SJCRH30 (cell line): ENCODE measurements around the gene CD151. TPM values are rescaled to one million over a fixed set of nuclear protein-coding genes. Genes with fewer than 3 reads are reported as not detected.

Experiments used
- DNase-seq, 2 experiments: peaks; one replicate each; pipeline ENCODE4 v3.0.0-alpha.2; 2015 to 2020
- H3K27ac ChIP-seq: fragments of 250-450 bp; sonication (Bioruptor Pico); 2 replicates; pipeline ENCODE4 v1.5.1; 2020; ENCODE audit warnings: mild to moderate bottlenecking, moderate library complexity
- H3K27me3 ChIP-seq: fragments of 250-450 bp; sonication (Bioruptor Pico); 2 replicates; pipeline ENCODE4 v1.5.1; 2020; ENCODE audit warnings: mild to moderate bottlenecking, moderate library complexity
- H3K36me3 ChIP-seq: fragments of 250-450 bp; sonication (Bioruptor Pico); 2 replicates; pipeline ENCODE4 v1.5.1; 2020; ENCODE audit warnings: mild to moderate bottlenecking, moderate library complexity
- H3K4me1 ChIP-seq: fragments of 250-450 bp; sonication (Bioruptor Pico); 2 replicates; pipeline ENCODE4 v1.5.1; 2020; ENCODE audit warnings: mild to moderate bottlenecking, moderate library complexity
- H3K4me3 ChIP-seq: fragments of 250-450 bp; sonication (Bioruptor Pico); 2 replicates; pipeline ENCODE4 v1.5.1; 2020; ENCODE audit warnings: mild to moderate bottlenecking, moderate library complexity
- H3K9me3 ChIP-seq: fragments of 250-450 bp; sonication (Bioruptor Pico); replicated peaks from 2 replicates; pipeline ENCODE4 v1.5.1; 2020; ENCODE audit warnings: mild to moderate bottlenecking, moderate library complexity
- total RNA-seq: library from RNA; depleted of rRNA; stranded (reverse); fragments of >200 nt; shearing (Covaris generic); gene quantifications from 2 replicates; pipeline ENCODE4 v1.2.3, GENCODE V29; 2014

Gene CD151
- total RNA-seq, 1 experiment from 2014 or later, result 122 TPM

GRCh38 chr11:846496-847098, 13.8 kb downstream of the CD151 start:
- peaks cover 4% of the 10 kb centered on the region; the same call in 1 of the 2 replicates for H3K36me3 ChIP-seq
- DNase-seq, result no peak
- H3K9me3 ChIP-seq, result no peaks in the 10 kb centered on the region
- no peaks in the 10 kb centered on the region for H3K27me3 ChIP-seq
- peaks cover 20% of the 10 kb centered on the region for H3K4me1 ChIP-seq
- H3K4me3 ChIP-seq, result no peak overlapping the region
- no peak overlapping the region for H3K27ac ChIP-seq

GRCh38 chr11:847876-848275, 15.1 kb downstream of the CD151 start:
- Histone ChIP-seq H3K27ac (no peak overlapping the region), H3K36me3 (peaks cover 4% of the 10 kb centered on the region; the same call in 1 of the 2 replicates), H3K27me3 (no peaks in the 10 kb centered on the region), H3K4me3 (no peak overlapping the region), H3K4me1 (peaks cover 20% of the 10 kb centered on the region), H3K9me3 (no peaks in the 10 kb centered on the region)
- DNase-seq, result no peak

DNA sequence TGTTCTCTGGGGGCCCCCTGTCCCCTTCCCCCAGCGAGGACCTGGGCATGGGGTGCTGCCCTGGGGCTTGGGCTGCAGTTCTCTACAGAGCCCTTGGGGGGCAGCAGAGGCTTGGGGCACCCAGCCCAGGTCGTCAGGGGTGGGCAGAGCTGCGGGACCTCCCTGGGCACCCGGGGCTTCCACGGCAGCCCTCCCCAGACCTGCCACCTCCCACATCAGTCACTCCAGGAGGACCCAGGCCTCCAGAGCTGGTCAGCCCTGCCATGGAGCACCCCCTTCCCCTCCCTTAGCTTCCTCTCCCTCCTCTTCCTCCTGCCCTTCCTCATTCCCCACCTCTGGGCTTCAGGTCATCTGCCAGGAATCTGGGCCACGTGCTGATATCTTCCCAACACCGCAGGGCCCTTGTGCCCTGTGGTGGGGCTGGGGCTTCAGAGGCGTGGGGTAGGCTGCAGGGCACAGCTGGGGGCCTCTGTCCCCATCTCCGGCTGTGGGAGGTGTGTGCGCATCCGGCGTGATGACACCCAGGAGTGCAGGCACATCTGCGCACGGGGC, 15.7 kb downstream of the CD151 start:
- Histone ChIP-seq H3K27ac (no peak overlapping the region), H3K4me1 (peaks cover 20% of the 10 kb centered on the region), H3K36me3 (peaks cover 4% of the 10 kb centered on the region; the same call in 1 of the 2 replicates), H3K27me3 (no peaks in the 10 kb centered on the region), H3K9me3 (no peaks in the 10 kb centered on the region), H3K4me3 (no peak overlapping the region)
- DNase-seq, result peak in 1 of 2 experiments; percentile 49

DNA sequence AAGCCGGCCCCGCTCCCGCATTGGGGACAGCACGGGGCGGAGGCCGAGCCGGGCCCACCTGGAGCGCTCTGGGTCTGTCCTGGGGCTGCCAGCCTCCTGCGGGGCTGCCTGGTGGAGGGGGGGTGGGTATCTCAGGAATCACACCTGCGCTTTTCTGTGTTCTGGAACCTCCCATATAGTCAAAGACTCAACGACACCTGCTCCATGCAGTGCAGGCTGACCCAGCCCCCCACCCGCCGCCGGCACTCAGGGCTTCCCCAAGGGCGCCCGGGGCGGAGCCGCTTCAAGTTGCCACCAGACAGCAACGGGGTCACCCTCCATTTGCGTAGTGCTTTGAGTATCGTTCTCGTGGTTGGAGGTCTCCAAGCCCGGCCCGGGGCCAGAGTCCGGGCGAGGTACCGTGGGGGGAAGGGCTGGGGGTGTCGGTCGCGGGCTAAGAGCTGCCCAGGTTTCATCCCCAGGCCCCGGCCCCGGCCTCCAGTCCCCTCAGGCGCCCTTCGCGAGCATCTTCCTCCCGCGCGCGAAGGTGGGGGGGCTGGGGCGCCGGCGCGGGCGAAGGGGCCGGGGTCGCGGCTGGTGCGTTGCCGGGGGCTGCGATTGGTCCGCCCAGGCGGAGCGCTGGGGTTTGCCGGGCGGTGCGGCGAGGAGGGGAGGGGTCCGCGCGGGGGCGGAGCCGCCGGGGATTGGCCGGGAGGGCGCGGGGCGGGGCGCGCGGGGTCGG, 16.5 kb downstream of the CD151 start:
- H3K4me1 ChIP-seq, result peaks cover 16% of the 10 kb centered on the region
- peaks cover 4% of the 10 kb centered on the region; the same call in 1 of the 2 replicates for H3K36me3 ChIP-seq
- H3K27ac ChIP-seq, result no peak overlapping the region
- H3K9me3 ChIP-seq, result no peaks in the 10 kb centered on the region
- H3K4me3 ChIP-seq, result no peak overlapping the region
- no peak for DNase-seq
- H3K27me3 ChIP-seq, result no peaks in the 10 kb centered on the region

GRCh38 chr11:849951-850774, 17.4 kb downstream of the CD151 start:
- Histone ChIP-seq H3K4me1 (peaks cover 11% of the 10 kb centered on the region), H3K4me3 (no peak overlapping the region), H3K27ac (no peak overlapping the region), H3K27me3 (no peaks in the 10 kb centered on the region), H3K36me3 (peaks cover 4% of the 10 kb centered on the region; the same call in 1 of the 2 replicates), H3K9me3 (no peaks in the 10 kb centered on the region)
- no peak for DNase-seq

DNA sequence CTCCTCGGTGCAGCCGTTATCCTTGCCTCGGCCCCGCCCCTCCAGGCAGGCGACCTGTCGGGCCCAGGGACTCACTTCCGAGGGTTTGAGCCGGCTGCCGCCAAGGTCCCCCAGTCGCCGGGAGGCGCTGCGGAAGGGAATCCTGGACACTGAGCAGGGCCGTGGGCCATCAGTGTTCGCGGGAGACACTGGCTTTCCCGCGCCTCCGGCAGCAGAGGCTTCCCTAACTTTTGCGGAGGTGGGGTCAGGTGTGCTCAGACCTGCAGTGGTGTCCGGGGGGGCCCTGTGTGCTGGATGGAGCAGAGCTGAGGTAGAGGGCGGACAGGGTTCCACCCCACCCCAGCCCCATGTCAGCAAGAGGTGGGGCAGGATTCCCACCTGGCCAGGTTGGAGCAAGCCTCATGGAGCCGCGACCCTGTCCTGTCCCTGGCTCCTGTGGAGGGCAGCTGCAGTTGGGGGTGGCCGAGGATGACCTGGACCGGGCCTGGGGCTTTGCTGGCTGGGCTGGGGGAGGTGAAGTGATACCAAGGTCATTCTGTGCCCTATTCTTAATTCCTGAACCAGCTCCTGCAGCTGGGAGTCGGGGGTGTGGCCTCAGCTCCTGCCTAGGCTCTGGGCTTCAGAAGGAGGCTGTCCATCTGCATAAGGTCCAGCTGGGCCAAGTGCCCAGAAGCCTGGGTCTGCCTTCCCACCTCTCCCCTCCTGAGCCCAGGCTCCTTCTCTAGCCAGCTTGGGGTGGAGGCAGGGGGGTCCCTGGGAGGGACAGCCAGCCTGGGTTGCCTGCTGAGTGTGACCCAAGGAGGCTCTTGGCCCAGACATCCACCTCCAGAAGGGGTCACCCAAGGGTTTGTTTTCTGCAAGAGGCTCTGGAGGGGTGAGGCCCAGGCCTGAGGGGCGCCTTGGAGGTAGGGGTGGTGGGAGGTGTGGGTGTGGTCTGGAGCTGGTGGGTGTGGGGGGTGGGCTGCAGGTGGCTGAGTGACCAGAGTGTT, 18.3 kb downstream of the CD151 start:
- DNase-seq, result no peak
- H3K27me3 ChIP-seq, result no peaks in the 10 kb centered on the region
- no peak overlapping the region for H3K4me3 ChIP-seq
- H3K9me3 ChIP-seq, result no peaks in the 10 kb centered on the region
- peaks cover 4% of the 10 kb centered on the region; the same call in 1 of the 2 replicates for H3K4me1 ChIP-seq
- H3K27ac ChIP-seq, result no peak overlapping the region
- peaks cover 4% of the 10 kb centered on the region; the same call in 1 of the 2 replicates for H3K36me3 ChIP-seq

DNA sequence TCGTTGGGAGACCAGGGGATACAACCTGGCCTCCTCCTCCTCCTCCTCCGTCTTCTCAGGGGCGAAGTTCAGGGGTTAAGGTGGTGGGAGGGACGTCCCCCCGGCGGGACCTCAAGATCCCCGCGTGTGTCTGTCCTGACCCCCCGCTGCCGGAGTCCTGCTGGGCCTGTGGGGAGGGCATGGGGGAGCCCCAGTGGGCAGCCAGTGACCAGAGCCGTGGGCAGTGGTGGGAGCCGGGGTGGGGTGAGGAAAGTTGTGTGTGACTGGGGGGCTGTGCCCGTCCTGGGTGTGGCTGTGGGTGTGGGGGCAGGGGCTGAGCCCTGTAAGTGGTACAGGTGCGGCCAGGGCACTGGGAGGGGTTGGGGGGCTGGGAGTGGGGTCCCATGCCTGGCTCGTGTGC, 20.0 kb downstream of the CD151 start:
- no peaks in the 10 kb centered on the region for H3K9me3 ChIP-seq
- peaks cover 7% of the 10 kb centered on the region; the same call in 1 of the 2 replicates for H3K4me1 ChIP-seq
- no peak for DNase-seq
- no peaks in the 10 kb centered on the region for H3K27me3 ChIP-seq
- H3K36me3 ChIP-seq, result peaks cover 4% of the 10 kb centered on the region; the same call in 1 of the 2 replicates
- H3K4me3 ChIP-seq, result no peak overlapping the region
- no peak overlapping the region for H3K27ac ChIP-seq

DNA sequence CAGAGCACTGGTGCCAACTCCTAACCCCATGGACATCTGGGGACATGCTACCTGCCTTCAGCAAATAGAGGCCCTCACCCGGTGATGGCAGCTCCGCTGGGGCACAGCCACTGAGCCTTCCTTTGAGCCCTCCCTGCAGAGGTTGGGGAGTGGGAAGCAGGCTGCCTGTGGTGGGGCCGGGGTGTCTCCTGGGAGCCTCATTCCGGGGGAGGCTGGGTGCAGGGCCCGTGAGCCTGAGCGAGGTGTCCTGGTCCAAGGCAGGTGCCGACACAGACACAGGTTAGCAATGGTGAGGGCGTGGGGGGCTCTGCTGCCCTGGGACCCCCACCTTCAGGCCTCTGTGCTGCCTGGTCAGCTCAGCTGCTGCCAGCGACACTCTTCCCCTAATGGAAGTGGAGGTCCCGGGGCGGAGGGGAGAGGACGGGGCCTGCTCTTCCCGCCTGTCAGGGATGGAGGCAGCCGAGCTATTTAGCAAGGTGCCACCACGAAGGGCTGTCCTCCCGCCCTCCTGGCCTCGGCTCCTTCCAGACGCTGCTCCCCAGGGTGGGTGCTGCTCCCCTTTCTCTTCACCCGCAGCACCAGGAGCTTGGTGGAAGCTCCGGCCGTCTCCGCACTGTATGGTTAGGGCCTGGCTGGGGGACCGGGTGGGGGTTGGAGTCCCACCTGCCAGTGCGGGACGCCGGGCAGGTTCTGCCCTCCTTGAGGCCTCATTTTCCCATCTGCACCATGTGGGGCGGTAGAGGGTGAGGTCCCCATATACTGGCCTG, 21.1 kb downstream of the CD151 start:
- Histone ChIP-seq H3K4me1 (peaks cover 7% of the 10 kb centered on the region; the same call in 1 of the 2 replicates), H3K27ac (no peak overlapping the region)

DNA sequence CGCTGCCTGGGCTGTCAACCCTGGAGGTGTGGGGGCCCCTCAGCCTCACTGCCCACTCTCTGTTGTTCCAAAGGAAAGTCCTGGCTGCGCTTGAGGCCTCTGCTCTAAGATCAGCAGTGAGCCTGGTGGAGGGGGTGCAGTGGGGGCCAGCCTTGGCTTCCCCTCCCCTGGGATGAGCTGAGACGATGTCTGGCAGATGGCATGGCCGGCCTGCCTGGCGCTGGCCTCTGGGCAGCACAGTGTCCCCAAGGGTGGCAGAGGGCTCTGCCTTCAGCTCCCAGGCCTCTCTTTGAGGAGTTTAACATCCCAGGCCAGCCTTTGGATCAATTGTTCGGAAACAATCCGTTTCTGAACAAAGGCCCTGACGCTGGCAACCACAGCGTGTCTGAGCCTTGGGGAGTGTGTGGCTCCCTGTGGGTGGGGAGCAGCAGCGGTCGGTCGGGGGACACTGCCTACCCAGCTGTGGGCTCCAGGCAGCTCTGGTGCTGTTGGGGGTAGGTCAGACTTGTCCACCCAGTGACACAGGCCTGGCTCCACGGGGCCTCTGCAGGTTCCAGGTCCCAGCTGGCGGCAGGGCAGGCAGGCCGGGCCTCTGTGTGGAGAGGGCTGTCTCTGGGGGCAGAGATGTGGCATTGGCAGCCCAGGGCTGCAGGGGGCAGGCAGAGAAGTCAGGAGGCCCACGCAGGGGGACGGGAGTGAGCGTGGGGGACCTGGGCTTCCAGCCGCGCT, 22.0 kb downstream of the CD151 start:
- no peak overlapping the region for H3K27ac ChIP-seq
- H3K36me3 ChIP-seq, result no peaks in the 10 kb centered on the region
- no peaks in the 10 kb centered on the region for H3K27me3 ChIP-seq
- DNase-seq, result no peak
- H3K9me3 ChIP-seq, result no peaks in the 10 kb centered on the region
- no peak overlapping the region for H3K4me3 ChIP-seq
- peaks cover 10% of the 10 kb centered on the region; the same call in 1 of the 2 replicates for H3K4me1 ChIP-seq

More for the DNA sequence above, 21.1 kb downstream of the CD151 start:
- no peak for DNase-seq
- H3K9me3 ChIP-seq, result no peaks in the 10 kb centered on the region
- no peaks in the 10 kb centered on the region for H3K27me3 ChIP-seq
- H3K4me3 ChIP-seq, result no peak overlapping the region
- peaks cover under 1% of the 10 kb centered on the region; the same call in 1 of the 2 replicates for H3K36me3 ChIP-seq

DNA sequence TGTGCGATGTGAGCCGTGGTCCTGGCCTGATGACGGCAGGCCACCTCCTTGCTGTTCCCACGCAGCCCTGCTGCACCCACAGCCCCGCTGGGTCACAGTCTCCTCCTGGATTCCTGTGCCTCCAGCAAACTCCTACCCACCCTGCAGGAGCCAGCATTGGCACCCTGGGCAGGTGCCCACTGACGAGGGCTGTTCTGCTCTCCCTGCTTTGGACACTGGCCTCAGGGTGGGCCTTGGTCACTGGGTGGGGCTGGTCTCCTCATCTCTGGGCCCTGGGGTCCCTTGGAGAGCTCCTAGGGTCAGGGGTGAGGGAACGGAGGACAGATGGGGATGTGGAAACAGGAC, 22.6 kb downstream of the CD151 start:
- Histone ChIP-seq H3K4me1 (peaks cover 16% of the 10 kb centered on the region; the same call in 1 of the 2 replicates), H3K27ac (no peak overlapping the region), H3K27me3 (no peaks in the 10 kb centered on the region), H3K36me3 (no peaks in the 10 kb centered on the region), H3K4me3 (no peak overlapping the region), H3K9me3 (no peaks in the 10 kb centered on the region)
- DNase-seq, result no peak

- H3K36me3 ChIP-seq, result no peaks in the 10 kb centered on the region
- H3K27ac ChIP-seq, result no peak overlapping the region
- H3K27me3 ChIP-seq, result no peaks in the 10 kb centered on the region
- peaks cover 16% of the 10 kb centered on the region; the same call in 1 of the 2 replicates for H3K4me1 ChIP-seq
- no peak for DNase-seq
- no peak overlapping the region for H3K4me3 ChIP-seq
- no peaks in the 10 kb centered on the region for H3K9me3 ChIP-seq
These were observed 23.0 kb downstream of the CD151 start for GRCh38 chr11:855796-856195.

GRCh38 chr11:856397-856796, 23.6 kb downstream of the CD151 start:
- Histone ChIP-seq H3K27ac (no peak overlapping the region), H3K36me3 (no peaks in the 10 kb centered on the region), H3K27me3 (no peaks in the 10 kb centered on the region), H3K4me1 (peaks cover 22% of the 10 kb centered on the region), H3K4me3 (no peak overlapping the region), H3K9me3 (no peaks in the 10 kb centered on the region)
- no peak for DNase-seq
